Measurements from ENCODE around the gene NEUROD2. TPM values are rescaled to one million over a fixed set of nuclear protein-coding genes. Genes with fewer than 3 reads are reported as not detected.

Gene NEUROD2
- total and polyA plus RNA-seq, 2 of the 13 experiments (the other 11 are each of a cell fraction or from before 2014, with no cell fraction given): not detected

- TF ChIP-seq MEF2D (CRISPR knock-in tag; IDR thresholded peaks at IDR 0.05) (peak; percentile 42; the same call in 1 of the 2 replicates), FOXP4 (CRISPR knock-in tag; IDR thresholded peaks at IDR 0.05) (no peak), FOXP1 (IDR thresholded peaks at IDR 0.05) (no peak), FOXP1 (CRISPR knock-in tag; IDR thresholded peaks at IDR 0.05) (no peak), ZNF335 (CRISPR knock-in tag; IDR thresholded peaks at IDR 0.05) (peak; percentile 70; the same call in 1 of the 2 replicates), GATA4 (IDR thresholded peaks at IDR 0.05; ENCODE audit: borderline replicate concordance, low read depth) (no peak), PBX2 (CRISPR knock-in tag; IDR thresholded peaks at IDR 0.05) (no peak), ZNF503 (CRISPR knock-in tag; IDR thresholded peaks at IDR 0.05) (no peak), JARID2 (CRISPR knock-in tag; IDR thresholded peaks at IDR 0.05; ENCODE audit: insufficient replicate concordance) (no peak), MED1 (CRISPR knock-in tag; IDR thresholded peaks at IDR 0.05) (peak; percentile 40; the same call in 1 of the 2 replicates), PAX8 (CRISPR knock-in tag; IDR thresholded peaks at IDR 0.05; ENCODE audit: borderline replicate concordance) (no peak), ZNF121 (CRISPR knock-in tag; IDR thresholded peaks at IDR 0.05) (no peak), MLXIP (CRISPR knock-in tag; IDR thresholded peaks at IDR 0.05; ENCODE audit: borderline replicate concordance) (peak; percentile 87; the same call in 1 of the 2 replicates), ZNF580 (CRISPR knock-in tag; IDR thresholded peaks at IDR 0.05; ENCODE audit: borderline replicate concordance, low read depth) (0 out of 2 replicates have a peak, but pooled peaks have one; percentile 48)
Measured at GRCh38 chr17:39591958-39592954, 15.5 kb downstream of the NEUROD2 start (continued).

Measured in HepG2 (cell line).